Stimulated activated CD4-positive, alpha-beta T cell treated with anti-CD3 and anti-CD28 coated beads, Interleukin-15, amount 100 ng/mL, for 24 hours (primary cell): Measurements from ENCODE around the gene SLC7A11.

ENCODE experiments used
- DNase-seq: peaks from one replicate; pipeline ENCODE4 v3.0.0-alpha.2; 2020

SLC7A11 gene

DNA sequence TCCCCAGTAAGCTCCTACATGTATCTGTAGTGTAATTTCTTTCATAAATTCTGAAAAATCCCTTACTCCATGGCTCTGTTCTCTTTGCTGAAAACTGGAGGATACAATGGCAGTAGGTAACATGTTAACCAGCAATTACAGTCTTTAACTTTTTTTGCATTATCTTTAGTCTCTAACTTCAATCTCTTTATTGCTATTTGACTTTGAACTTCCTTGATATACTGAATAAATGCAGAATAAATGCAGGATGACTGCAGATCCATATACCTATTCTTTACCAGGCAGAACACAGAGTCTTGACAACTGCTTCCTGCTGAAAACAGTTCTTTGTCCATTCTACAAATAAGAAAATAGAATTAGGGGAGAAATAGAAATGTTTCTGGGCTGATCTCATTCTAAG is 101.3 kb downstream of the SLC7A11 start:
- DNase-seq, result no peak

DNA sequence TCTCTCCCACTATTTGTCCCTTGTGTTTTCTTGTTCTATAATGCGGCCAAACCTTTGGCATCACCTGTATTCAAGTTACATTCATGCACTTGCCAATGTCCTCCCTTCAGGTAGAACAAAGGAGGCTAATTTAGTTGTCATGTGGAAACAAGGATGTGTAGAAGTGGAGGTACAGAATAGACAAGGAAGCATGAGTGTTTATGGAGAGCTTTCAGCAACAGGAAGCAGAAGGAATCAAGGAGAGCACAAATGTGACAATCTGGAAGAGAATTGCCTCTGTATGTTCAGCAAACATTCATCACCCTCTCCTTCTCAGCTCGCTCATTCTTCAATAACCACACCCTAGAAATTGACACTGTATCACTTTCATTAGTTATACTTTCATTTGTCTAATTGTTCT is 103.4 kb downstream of the SLC7A11 start:
- no peak for DNase-seq

DNA sequence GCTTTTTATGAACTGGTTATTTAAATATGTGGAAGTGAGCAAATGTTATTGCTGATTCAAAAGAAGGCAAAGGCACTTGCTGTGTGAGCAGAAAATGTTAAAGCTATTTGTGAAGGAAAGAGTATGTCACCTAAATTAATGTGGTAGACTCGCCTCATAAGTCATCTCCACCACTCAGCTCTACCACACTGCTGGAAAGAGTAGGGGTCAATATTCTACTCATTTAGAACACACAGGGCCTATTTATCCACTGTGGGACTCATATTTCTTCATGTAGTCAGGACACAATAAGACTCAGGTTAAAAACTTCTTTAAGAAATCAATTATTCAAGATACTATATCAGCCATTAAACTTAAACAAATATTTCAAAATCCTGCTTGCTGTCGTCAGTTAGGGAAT is 106.5 kb downstream of the SLC7A11 start:
- DNase-seq, result no peak

DNA sequence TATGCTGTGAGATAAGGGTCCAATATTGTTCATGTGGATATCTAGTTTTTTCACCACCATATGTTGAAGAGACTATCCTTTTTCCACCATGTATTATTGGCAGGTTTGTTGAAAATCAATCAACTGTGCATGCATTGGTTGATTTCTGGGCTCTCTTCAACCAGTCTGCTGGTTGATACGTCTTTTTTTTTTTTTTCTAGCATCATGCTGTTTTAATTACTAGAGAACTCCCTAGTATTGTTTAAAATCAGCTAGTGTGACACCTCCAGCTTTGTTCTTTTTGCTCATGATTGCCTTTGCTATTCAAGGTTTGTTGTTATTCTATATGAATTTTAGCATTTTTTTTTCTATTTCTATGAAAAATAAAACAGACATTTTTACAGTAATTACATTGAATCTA is 123.9 kb downstream of the SLC7A11 start:
- DNase-seq, result no peak

DNA sequence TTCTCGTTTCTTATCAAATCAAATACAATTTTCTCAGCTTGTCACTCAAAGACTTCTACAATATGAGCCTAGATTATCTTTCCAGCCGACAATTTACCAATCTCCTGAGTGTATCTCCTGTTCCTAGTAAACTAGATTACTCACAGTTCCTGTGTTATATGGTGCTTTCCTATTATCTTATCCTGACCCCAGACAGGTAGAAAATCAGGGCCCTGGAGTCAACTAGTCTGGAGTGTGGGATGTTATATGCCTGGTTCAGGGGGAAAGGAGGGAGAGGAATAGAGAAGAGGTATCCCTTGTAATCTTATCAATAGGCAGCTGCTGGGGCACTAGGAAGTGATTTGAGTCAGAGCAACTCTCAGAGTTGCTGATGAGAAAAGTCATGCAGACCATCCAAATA is 127.1 kb downstream of the SLC7A11 start:
- no peak for DNase-seq

DNA sequence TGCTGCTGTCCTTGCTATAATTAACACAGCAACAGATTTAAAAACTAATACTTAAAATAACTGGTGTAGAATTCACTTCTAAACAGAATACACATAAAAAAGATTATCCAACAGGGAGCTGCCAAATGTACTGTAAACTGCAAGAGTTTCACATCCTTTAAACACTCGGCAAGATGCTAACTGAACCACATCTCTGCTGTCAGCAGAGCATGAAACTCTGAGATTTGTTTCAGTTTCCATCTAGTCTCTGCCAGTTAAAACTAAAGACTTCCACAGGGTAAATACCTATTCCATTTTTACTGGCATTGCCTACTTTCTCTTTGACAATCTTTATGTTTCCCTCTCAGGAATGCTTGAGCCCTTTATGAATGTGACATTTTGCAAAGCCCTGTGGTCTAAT is 127.7 kb downstream of the SLC7A11 start:
- DNase-seq, result no peak
